Calu3 (cell line): ENCODE measurements around the gene FRMPD4. TPM values are rescaled to one million over a fixed set of nuclear protein-coding genes. Genes with fewer than 3 reads are reported as not detected.

Source experiments
- BruUV-seq: library from RNA; stranded (reverse); fragments of 400-500 nt; replicated peaks from 2 replicates; lab custom pipeline; 2021; lab: Mats Ljungman, UMichigan
- CTCF ChIA-PET: fragments of 300-600 bp; sonication (Branson Sonifier 250); formaldehyde crosslinking; loops from one replicate; lab custom pipeline; 2022; ENCODE audit warnings: antibody characterized with exemption; lab: Charles Lee
- DNase-seq: peaks from one replicate; pipeline ENCODE4 v3.0.0; 2022
- H3K27ac Mint-ChIP-seq: one replicate; pipeline ENCODE4 v1.8.0; 2022; ENCODE audit warnings: mixed read lengths; ENCODE audit not compliant: unreplicated experiment
- H3K27me3 Mint-ChIP-seq: one replicate; pipeline ENCODE4 v1.8.0; 2022; ENCODE audit warnings: mixed read lengths; ENCODE audit not compliant: unreplicated experiment
- H3K36me3 Mint-ChIP-seq: one replicate; pipeline ENCODE4 v1.8.0; 2022; ENCODE audit warnings: mild to moderate bottlenecking, moderate library complexity, mixed read lengths; ENCODE audit not compliant: insufficient read depth, unreplicated experiment
- H3K4me1 Mint-ChIP-seq: one replicate; pipeline ENCODE4 v1.8.0; 2022; ENCODE audit warnings: mild to moderate bottlenecking, low read depth, mixed read lengths; ENCODE audit not compliant: unreplicated experiment
- H3K4me3 Mint-ChIP-seq: one replicate; pipeline ENCODE4 v1.8.0; 2022; ENCODE audit warnings: mild to moderate bottlenecking, low read depth, moderate library complexity, mixed read lengths; ENCODE audit not compliant: unreplicated experiment
- H3K9me3 Mint-ChIP-seq: one replicate; pipeline ENCODE4 v1.8.0; 2022; ENCODE audit warnings: low read depth, mixed read lengths; ENCODE audit not compliant: unreplicated experiment
- intact Hi-C: fragments of 100-400 bp; cut with micrococcal nuclease; formaldehyde crosslinking; loops from one replicate; pipeline ENCODE4 v1.10.0; 2022; ENCODE audit not compliant: unreplicated experiment
- total RNA-seq: library from RNA; stranded (reverse); gene quantifications from 2 replicates; pipeline ENCODE4 v1.2.3, GENCODE V29; 2022
- TF ChIP-seq, protein P1 (sequence below): fragments of 200-600 bp; IDR thresholded peaks from one replicate; pipeline ENCODE4 v1.8.0; 2022; ENCODE audit warnings: antibody characterized with exemption; ENCODE audit not compliant: unreplicated experiment

Gene FRMPD4
- total RNA-seq, 1 experiment from 2014 or later, result not detected

DNA sequence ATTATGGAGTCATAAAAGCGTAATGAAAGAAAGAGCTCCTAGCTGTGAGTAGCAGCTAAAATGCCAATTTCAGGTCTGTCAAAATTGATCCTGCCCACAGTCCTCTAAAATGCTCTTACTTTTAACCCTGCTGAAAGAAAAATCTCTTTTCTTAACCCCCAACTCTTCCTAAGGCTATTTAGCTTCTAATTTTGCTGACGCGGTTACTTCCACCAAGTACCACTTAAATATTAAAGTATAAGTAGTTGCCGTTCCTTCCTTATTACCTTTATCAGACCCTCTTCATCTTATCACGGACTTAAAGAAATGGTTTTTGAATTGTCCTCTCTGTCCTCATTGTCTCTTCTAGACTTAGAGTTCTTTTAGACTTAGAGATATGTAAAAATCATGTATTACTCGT lies 272.2 kb downstream of the FRMPD4 start:
- no TSS peak for BruUV-seq
- CTCF ChIA-PET, result no interaction called here
- H3K27ac Mint-ChIP-seq, result no peak overlapping the region
- H3K4me3 Mint-ChIP-seq, result no peak overlapping the region
- H3K36me3 Mint-ChIP-seq, result no peaks in the 10 kb centered on the region
- TF ChIP-seq, protein P1, sequence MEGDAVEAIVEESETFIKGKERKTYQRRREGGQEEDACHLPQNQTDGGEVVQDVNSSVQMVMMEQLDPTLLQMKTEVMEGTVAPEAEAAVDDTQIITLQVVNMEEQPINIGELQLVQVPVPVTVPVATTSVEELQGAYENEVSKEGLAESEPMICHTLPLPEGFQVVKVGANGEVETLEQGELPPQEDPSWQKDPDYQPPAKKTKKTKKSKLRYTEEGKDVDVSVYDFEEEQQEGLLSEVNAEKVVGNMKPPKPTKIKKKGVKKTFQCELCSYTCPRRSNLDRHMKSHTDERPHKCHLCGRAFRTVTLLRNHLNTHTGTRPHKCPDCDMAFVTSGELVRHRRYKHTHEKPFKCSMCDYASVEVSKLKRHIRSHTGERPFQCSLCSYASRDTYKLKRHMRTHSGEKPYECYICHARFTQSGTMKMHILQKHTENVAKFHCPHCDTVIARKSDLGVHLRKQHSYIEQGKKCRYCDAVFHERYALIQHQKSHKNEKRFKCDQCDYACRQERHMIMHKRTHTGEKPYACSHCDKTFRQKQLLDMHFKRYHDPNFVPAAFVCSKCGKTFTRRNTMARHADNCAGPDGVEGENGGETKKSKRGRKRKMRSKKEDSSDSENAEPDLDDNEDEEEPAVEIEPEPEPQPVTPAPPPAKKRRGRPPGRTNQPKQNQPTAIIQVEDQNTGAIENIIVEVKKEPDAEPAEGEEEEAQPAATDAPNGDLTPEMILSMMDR, result no peak
- H3K9me3 Mint-ChIP-seq, result no peaks in the 10 kb centered on the region
- no peak for DNase-seq
- intact Hi-C loops, result no loop called here
- H3K27me3 Mint-ChIP-seq, result peaks cover 81% of the 10 kb centered on the region
- no peaks in the 10 kb centered on the region for H3K4me1 Mint-ChIP-seq

- Mint-ChIP-seq H3K4me1 (no peaks in the 10 kb centered on the region), H3K9me3 (no peaks in the 10 kb centered on the region), H3K4me3 (no peak overlapping the region), H3K27ac (no peak overlapping the region), H3K36me3 (no peaks in the 10 kb centered on the region), H3K27me3 (peaks cover 87% of the 10 kb centered on the region)
- no TSS peak for BruUV-seq
- CTCF ChIA-PET, result no interaction called here
- DNase-seq, result no peak
- intact Hi-C loops, result no loop called here
- TF ChIP-seq, protein P1, result no peak
Observed at GRCh38 chrX:12411831-12412230, 273.6 kb downstream of the FRMPD4 start.

DNA sequence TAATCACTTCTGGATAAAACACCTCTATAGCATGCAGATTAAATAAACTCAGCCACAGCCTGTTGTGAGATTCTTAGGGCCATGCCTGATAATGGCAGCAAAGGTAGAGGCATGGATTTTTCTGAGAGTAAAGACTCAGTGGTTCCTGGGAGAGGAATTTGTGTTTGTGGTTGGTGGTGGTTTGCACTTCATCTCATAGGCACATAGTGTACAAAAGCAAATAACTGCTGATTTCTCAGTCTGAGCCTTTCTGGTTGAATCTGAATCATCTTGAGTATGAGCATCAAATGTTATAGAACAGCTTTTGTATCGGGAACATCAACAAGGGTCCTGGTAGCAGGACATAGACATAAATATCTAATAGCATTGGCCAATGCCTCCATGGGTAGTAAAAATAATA lies 274.3 kb downstream of the FRMPD4 start:
- Mint-ChIP-seq H3K27ac (no peak overlapping the region), H3K36me3 (no peaks in the 10 kb centered on the region), H3K9me3 (no peaks in the 10 kb centered on the region), H3K27me3 (peaks cover 80% of the 10 kb centered on the region), H3K4me3 (no peak overlapping the region), H3K4me1 (no peaks in the 10 kb centered on the region)
- BruUV-seq, result no TSS peak
- DNase-seq, result no peak
- CTCF ChIA-PET, result no interaction called here
- intact Hi-C loops, result no loop called here
- TF ChIP-seq, protein P1, result no peak

GRCh38 chrX:12419591-12419990 lies 281.3 kb downstream of the FRMPD4 start:
- H3K4me3 Mint-ChIP-seq, result no peak overlapping the region
- no TSS peak for BruUV-seq
- intact Hi-C loops, result no loop called here
- CTCF ChIA-PET, result no interaction called here
- no peaks in the 10 kb centered on the region for H3K36me3 Mint-ChIP-seq
- no peaks in the 10 kb centered on the region for H3K9me3 Mint-ChIP-seq
- H3K27me3 Mint-ChIP-seq, result peaks cover 46% of the 10 kb centered on the region
- H3K4me1 Mint-ChIP-seq, result no peaks in the 10 kb centered on the region
- TF ChIP-seq, protein P1, result no peak
- no peak for DNase-seq
- H3K27ac Mint-ChIP-seq, result no peak overlapping the region

- intact Hi-C loops, result no loop called here
- DNase-seq, result no peak
- Mint-ChIP-seq H3K4me1 (no peaks in the 10 kb centered on the region), H3K27me3 (peaks cover 45% of the 10 kb centered on the region), H3K9me3 (no peaks in the 10 kb centered on the region), H3K27ac (no peak overlapping the region), H3K36me3 (no peaks in the 10 kb centered on the region), H3K4me3 (no peak overlapping the region)
- TF ChIP-seq, protein P1, result no peak
- BruUV-seq, result no TSS peak
- CTCF ChIA-PET, result no interaction called here
Observed at GRCh38 chrX:12421918-12422317, 283.6 kb downstream of the FRMPD4 start.
